NCI-H82 treated with DMSO at 0.1 percent for 48 hours (cell line): ENCODE results near the gene NOPCHAP1.
"Not testable (repeated sequence)": the region's sequence is repeated elsewhere in the genome, so short reads cannot be mapped to it uniquely, and the experiment has no call there.

Experiments used
- DNase-seq: peaks from one replicate; lab custom pipeline; 2025; ENCODE audit not compliant: unreplicated experiment; lab: John Stamatoyannopoulos, UW

NOPCHAP1 gene, protein sequence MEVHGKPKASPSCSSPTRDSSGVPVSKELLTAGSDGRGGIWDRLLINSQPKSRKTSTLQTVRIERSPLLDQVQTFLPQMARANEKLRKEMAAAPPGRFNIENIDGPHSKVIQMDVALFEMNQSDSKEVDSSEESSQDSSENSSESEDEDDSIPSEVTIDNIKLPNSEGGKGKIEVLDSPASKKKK

DNA sequence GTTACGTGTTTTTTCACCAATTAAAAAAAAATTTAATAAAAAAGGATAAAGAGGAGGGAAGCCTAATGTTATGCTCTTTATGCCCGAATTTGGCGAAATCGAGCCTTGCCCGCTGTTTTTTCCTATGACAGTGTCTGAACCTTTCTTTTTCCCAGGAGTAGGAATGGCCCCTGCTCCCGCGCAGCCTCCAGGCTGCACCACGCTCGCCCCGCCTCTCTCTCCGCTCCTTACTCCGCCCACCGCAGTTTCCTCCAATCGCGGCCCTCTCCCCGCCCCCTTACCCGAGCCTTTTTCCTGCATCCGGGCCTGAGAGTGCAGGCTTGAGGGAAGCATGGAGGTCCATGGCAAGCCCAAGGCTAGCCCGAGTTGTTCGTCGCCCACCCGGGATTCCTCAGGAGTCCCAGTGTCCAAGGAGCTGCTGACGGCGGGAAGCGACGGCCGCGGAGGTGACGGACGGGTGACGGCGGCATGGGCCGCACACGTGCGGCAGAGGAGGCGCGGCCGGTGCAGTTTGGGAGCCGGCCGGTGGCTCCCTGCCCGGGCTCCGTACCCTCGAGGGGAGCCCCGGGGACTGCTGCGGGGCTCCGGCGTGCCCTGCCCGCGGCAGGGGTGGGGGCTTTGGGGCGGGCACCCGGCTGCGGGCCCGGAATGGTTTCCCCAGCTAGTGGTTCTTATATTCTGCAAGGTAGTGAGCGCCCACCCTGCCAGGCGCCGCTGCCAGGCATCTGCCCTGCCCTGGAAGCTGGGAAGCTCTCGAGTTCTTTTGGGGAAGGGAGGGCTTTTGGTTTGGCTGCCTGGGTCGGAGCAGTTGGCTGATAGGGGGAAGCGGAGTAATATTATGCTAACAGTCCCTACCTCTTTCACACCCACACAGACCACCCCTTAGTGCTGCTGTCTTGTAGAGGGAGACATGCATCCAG lies at the start of gene NOPCHAP1:
Gene NOPCHAP1, plus strand, starts transcription at position 295 of the 920 bp plus-strand sequence. Its CDS starts 37 bp downstream, at position 332.
- peak; percentile 78 for DNase-seq

DNA sequence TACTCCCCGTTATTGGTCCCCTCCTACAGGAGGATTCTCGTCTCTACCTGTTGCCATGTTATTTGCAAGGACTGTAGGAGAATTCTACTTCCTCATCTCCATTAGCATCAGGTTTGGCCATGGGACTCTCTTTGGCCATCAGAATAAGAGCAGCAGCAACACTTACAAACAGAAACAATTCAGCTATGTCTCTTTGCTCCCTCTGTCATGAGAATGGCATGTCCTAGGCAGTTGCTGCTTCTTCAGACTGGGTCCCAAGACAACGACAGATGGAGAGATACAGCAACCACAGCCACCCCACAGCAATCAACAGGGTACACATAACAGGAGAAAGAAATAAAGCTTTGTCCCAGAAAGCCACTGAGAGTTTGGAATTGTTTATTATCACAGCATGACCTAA lies 47.7 kb upstream of the NOPCHAP1 start:
- DNase-seq: no peak

DNA sequence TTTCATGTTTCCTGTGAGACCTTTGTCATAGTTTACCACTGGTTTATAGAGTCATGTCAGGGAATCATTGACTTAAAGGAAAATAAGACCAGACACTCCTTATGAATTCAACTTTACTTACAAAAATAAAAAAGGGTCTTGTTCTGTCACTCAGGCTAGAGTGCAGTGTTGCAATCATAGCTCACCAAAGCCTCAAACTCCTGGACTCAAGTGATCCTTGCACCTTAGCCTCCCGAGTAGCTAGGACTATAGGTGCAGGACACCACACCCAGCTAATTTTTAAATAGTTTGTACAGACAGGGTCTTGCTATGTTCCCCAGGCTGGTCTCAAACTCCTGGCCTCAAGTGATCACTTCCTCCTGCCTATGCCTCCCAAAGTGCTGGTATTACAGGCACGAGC lies 47.0 kb upstream of the NOPCHAP1 start:
- DNase-seq: no peak

DNA sequence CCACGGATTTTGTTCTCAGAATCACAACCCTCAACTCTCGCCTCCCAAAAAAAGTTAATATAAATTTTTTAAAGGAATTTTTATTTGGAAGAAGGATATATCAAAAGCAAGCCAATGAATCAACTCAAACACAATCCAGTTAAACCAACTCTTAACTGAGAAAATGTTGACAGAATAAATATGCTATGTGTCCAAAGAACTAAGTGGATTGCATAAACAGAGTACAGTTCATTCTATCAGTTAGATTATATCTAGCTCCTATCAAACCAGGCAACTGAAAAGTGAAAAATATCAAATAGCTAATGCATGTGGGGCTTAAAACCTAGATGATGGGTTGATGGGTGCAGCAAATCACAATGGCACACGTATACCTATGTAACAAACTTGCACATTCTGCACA lies 44.7 kb upstream of the NOPCHAP1 start:
- no peak for DNase-seq

DNA sequence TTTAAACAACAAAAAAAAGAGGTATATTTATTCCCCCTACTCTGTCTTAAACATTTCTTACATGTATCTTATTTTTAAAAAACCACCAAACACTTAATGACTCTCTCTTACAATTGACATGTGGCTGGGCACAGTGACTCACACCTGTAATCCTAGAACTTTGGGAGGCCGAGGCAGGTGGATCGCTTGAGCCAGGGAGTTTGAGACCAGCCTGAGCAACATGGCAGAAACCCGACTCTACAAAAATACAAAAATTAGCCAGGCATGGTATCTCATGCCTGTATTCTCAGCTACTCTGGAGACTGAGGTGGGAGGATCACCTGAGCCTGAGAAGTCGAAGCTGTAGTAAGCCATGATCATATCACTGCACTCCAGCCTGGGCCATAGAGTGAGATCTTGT lies 44.0 kb upstream of the NOPCHAP1 start:
- no peak for DNase-seq

DNA sequence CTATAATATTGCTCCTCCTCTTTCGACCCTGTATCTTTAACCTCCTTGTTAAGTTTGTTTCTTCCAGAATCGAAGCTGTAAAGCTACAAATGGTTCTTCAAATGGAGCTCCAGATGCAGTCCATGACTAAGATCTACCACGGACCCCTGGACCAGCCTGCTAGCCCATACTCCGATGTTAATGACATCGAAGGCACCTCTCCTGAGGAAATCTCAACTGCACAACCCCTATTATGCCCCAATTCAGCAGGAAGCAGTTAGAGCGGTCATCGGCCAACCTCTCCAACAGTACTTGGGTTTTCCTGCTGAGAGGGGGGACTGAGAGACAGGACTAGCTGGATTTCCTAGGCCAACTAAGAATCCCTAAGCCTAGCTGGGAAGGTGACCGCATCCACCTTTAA lies 42.7 kb upstream of the NOPCHAP1 start:
- not testable (repeated sequence) for DNase-seq

DNA sequence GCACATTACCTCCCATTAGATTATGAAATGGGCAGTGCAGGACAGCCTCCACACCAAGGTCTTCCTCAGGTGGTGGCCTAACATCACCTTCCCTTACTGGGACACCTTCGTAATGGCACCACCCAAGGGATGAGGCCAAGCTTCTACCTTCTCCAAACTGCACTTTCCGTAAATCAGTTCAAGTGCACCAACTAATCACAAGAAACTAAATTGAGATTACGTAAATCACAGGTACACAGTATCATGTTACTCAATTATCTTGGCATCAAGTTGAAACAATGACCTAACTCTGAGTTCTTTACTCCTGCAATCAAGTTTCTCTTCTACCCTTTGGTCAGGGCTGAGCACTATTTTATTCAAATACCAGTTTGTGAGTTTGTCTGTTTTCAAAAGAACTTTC lies 41.9 kb upstream of the NOPCHAP1 start:
- DNase-seq: no peak

DNA sequence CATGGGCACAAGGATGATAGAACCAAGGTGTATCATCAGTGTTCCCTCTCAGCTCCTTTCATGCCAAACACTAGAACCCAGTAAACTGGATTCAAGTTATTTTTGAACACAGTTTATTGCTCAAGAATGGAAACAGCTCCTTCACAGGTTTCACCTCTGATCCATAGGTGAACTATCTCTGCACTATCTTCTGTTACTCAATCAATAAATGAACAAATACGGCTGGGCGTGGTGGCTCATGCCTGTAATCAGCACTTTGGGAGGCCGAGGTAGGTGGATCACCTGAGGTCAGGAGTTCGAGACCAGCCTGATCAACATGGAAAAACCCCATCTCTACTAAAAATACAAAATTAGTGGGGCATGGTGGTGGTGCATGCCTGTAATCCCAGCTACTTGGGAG lies 37.4 kb upstream of the NOPCHAP1 start:
- not testable (repeated sequence) for DNase-seq

DNA sequence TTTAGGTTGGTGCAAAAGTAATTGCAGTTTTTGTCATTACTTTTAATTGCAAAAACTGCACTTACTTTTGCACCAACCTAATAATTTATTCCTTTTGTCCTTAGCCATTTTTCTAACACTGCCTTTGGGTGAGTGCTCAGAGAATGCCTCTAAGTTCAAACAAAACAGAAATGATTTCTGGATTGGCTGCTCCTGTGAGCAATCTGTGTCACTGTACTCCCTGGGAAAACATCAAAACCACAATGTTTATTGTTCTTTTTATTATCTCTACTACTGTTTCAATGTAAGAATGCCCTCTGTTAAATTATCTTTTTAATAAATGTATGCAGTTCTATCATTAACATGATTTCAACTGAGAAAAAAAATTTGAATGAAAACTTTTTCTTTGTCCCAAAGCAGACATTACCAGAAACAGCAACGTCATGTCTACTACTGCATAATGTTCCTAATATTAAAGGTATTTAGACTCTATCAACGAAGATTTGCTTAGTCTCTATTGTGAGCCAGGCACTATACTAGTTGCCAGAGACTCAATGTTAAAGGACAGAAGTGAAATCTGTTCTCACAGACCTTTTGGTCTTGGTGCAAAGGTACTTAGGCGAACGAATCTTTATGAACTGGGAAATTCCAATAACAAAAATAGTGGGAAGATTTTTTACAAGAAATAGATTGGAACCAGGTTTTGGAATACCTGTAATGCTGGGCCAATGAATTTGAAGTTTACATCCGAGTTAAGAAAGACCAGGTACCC lies 34.2 kb upstream of the NOPCHAP1 start:
- no peak for DNase-seq

DNA sequence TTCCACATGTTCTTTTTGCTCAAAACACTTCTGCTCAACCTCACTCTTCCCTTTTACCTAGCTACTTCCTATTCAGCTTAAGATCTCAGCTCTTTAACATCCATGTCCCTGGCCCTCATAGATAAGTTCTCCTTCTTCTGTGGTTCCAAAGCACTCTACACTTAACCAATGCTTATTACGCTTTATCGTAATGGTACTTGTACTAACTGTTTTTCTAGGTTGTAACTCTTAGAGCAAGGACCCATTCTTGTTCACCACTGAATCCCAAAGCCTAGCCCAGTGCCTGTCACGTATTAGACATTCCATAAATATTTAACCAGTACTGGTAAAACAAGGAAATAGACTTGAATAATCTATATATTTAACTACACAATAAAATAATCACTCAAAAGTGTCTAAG lies 33.3 kb upstream of the NOPCHAP1 start:
- no peak for DNase-seq

DNA sequence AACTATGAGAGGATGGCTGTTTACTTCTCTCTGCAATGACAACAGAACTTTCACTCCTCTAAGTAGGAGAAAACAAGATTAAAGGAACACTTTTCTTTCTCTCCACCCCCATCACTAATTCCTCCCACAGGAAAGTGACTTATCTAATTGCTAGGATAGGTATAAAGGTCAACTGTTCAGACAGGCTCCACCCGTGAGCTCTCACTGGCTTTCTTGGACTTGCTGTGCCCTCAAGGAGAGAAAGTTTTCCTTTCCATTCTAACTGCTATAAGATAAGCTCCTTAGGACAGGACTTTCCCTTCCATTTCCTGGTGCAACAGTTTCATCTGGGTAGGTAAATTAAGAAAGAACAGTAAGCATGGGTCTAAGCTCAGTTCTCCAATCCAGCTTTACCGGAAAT lies 32.8 kb upstream of the NOPCHAP1 start:
- peak; percentile 74 for DNase-seq

DNA sequence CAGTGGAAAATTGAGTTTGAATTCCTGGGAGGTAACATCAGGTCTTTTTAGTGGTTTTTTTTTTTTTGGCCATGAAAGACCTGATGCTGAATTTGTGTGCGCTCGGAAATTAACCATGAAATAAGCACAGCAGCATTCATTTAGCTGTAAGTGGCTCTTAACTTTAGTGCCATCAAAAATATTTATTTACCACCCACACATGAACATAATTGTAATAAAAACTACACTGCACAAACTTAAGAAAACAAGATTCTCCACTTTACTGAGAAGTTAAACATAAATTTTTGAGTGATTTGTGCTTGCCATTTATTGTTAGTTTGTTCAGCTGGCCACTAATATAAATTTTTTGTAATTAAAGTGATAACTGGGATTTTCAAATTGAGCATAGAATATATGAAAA lies 30.4 kb upstream of the NOPCHAP1 start:
- no peak for DNase-seq

DNA sequence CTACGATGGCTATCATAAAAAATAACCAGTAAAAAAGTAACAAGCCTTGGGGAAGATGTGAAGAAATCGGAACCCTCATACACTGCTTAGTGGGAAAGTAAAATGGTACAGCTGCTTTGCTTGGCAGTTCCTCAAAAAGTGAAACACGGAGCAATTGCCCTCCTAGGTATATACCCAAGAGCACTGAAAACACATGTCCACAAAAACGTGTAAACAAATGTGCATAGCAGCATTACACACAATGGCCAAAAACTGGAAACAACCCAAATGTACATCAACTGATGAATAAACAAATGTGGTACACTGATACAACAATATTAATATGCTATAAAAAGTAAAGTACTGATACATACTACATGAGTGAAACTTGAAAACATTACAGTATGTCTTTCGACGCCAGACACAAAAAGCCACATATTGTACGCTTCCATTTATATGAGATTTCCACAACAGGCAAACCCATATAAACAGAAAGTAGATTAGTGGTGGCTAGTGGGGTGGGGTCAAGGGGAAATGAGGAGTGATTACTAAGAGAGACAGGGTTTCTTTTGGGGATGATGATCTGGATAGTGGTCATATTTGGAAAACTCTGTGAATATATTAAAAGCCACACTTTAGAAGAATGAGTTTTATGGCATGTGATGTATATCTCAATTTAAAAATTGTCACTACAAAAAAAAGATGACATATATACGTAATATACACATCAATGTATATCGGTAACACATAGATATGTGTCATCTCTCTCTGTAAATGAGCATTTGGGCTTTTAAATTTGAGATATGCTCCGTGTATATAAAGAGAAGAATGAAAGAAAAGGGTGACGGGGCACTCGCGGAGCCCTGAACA lies 29.0 kb upstream of the NOPCHAP1 start:
- DNase-seq: no peak

DNA sequence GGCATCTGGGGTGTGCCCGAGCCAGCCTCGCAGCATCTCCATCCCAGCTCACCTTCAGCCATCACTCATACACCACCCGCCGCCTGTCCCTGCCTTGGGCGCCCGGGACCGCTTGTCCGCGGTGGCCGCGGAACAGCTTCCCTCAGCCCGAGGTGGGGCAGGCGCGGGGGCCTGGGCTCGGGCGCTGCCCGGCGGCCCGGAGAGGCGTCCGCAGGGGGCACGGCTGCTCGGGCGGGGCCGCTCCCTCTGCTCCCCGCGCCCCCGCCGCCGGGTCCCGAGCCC lies 28.5 kb upstream of the NOPCHAP1 start:
- DNase-seq: no peak

DNA sequence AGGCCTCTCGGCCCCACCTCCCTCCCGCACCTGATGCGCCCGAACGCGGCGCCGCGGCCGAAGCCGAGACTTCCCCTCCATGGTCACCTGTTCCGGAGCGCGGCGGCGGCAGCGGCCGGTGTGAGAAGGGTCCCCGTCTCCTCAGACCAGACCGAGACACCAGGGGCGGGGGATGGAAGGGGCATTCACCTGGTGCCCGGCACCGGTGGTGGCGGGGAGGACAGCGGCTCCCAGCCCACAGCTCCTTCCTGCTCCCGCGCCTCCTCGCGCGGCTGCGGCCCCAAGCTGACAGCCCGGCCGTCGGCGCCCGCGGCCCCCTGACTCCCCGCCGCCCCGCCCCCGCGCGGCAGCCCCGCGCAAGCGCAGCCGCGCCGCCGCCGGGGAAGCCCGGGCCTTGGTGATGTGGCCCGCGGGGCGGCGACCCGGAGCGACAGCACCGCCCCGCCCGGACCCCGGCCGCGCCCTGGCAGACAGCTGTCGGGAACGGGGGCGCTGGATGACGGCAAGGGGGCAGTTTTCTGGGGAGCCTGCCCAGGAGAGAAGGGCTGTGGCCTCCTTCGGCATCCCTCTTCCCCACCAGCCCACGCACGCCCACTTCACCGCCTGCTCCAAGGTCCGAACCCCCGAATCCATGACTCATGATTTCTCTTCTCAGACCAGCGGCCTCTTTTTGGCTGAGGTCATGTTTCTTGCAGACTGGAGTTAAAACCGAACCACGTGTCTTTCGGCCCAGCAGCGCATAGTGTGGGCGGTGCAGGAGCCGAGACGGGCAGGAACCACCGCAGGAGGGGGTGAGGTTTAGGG lies 27.9 kb upstream of the NOPCHAP1 start, which contains the start of gene SLC41A2:
Gene SLC41A2, minus strand, starts transcription at position 290 of the 804 bp plus-strand sequence. CDS start 29,763 bp downstream, outside the sequence.
- no peak for DNase-seq

DNA sequence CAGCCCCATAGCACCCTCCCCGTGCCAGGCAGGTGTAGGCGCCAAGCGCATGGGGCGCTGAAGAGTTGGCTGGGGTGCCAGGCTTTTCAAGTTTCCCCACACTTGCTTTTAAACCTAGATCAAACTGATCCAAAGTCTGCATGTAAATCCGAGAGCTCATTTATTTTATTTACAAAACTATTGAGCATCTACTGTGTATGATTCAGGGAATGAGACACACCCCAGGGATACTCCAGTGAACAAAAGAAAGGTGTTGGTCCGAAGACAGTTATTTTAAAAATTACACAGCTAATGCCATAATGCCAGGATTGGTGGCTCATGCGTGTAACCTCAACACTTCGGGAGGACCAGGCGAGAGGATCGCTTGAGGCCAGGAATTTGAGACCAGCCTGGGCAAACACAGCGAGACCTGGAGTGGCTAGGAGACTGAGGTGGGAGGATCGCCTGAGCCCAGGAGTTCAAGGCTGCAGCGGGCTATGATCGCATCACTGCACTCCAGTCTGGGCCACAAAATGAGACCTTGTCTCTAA lies 27.2 kb upstream of the NOPCHAP1 start:
- no peak for DNase-seq

DNA sequence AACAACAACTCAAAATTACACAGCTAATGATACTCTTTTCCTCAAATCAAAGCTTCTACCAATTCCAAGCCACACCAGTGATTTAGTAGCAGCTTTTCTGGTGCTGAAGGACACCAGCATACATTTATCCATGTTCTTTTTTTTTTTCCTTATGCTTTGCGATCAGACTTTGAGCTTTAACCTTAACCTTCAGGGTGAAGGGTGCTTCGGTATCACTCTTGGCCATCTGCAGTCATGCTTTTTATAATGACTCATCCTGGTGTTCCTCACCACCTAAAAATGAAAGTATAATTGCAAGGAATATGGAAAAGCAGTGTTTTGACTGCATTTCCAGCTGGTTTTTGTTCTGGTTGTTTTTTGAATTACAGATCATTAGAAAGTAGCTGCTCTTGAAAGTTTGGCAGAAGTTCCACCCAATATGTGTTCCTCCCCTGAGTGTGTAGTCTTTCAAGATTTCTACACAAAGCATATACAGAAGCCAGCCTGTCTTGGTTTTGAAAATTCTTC lies 26.7 kb upstream of the NOPCHAP1 start:
- no peak for DNase-seq

DNA sequence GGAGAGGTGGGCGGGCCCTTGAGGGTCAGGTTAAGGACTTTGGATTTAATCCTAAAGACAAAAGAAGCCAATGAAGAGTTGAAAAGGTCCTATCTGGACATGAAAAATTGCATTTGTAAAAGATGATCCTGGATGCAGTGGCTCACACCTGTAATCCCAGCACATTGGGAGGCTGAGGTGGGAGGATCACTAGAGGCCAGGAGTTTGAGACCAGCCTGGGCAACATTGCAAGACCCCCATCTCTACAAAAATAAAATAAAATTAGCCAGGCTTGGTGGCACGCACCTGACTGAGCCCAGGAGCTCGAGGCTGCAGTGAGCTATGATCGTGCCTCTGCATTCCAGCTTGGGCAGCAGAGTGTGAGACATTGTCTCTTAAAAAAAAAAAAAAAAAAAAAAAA lies 25.7 kb upstream of the NOPCHAP1 start:
- no peak for DNase-seq

DNA sequence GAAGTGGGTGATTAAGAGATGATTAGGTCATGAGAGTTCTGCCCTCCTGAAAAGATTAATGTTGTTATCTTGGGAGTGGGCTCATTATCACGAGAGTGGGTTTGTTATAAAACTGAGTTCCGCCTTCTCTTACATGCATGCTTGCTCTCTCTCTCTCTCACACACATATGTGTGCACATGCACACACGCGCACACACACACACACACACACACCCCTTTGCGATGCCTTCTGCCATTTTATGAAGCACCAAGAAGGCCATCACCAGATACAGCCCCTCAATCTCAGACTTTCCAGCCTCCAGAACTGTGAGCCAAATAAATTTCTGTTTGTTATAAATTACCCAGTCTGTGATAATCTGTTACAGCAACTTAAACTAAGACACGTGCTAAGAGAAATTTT lies 22.4 kb upstream of the NOPCHAP1 start:
- DNase-seq: peak; percentile 12
